Measurements from ENCODE around the gene TRPM2.

Gene TRPM2

GRCh38 chr21:44377201-44377921 lies 23.9 kb downstream of the TRPM2 start:
- DNase-seq, result no peak

DNA sequence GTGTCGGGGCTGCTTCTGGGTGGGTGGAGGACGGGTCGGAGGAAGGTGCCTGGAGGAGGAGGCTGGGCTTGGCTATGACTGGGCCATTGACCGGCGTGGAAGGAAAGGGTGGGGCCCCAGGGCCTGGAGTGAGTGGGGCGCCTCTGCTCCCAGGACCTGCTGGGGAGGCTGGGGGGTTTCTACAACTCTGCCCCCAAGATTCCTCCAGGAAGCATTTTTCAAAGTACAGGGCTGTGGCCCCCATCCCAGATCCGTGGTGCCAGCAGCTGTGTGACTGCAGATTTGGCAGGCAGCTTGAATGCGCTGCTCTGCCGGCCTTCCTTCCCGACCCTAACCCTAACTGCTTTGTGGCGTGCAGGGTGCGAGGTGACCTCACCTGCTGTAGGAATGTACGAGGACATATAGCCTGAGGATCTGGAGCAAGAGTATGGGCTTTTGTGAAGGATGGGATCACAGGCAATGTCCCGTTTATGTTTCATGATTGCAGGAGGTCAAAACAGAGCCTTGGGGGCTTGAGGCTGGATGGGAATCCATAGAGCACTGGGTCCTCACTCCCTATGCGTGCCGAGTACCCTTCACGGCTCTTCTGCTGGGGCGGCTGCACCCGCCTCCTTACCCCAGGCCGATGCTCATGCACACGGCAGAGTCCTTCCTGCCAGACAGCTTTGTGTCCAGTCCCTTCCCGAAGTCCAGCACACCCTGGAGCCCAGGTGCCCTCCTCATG lies 24.7 kb downstream of the TRPM2 start:
- no peak for DNase-seq

- DNase-seq, result no peak
Measured at GRCh38 chr21:44378646-44379514, 25.5 kb downstream of the TRPM2 start.

DNA sequence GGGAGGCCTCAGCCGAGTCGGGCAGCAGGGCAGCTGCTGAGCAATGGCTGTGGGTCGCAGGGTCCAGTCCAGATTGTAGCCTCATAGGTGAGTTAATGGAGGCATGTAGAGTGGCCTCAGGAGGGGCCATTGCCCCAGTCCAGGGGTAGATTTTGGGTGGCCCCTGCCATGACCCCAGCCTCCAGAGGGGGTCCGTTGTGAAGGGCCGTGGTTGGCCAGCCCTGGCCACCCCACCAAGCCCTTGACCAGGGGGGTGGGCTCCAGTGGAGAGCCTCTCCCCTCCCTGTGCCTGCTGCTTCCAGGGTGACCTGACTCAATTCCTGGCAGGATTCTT lies 26.1 kb downstream of the TRPM2 start:
- no peak for DNase-seq

DNA sequence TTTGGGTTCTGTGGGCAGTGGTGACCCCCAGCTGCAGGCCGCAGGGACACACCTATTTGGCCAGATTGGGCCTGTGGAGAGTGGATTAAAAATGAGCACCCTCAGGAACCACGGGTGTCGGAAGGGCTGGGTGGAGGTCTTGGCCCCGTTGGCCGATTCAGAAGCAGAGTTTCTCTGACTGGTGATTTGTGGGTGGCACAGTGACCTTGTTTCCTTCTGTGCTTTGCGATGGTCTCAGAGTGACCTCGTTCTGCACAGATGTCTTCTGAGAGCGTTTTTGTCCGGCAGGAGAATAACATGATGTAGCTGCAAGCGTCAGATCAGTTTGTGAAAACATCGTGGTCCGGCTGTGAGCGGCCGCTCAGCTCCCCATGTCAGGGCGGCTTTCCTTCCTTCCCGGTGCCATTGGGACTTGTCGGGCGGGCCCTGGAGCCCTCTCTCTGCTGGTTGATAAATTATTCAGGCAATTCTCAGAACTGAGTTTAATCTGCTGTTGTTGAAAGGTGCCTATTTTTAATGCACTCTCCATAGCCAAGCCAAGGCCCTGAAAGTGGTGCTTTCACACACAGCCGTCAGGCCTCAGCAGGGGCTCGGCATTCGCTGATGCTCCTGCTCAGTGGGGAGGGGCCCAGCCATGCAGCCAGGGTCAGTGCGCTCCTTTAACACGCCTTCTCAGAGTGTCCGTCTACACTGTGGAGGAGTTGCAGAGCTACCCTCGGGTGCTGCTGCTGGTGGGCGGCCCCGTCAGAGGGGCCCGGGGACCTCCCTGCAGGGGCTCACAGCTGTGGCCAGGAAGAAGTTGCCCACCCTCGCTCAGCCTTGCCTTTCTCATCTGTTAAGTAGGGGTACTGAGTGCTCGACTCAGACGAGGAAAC lies 26.8 kb downstream of the TRPM2 start:
- peak; percentile 11 for DNase-seq

GRCh38 chr21:44380876-44381275 lies 27.5 kb downstream of the TRPM2 start:
- DNase-seq, result no peak

DNA sequence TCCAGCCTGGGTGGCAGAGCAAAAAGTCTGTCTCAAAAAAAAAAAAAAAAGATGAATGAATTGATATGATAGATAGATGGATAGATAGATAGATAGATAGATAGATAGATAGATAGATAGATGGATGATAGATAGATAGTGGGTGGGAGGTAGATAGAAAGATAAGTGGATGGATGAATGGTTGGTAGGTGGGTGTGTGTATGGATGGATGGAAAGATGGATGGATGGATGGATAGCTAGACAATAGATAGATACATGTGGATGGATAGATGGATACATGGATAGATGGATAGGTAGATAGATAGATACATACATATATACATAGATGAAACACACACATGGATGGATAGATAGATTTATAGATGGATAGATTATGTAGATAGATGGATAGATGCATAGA lies 28.5 kb downstream of the TRPM2 start:
- no peak for DNase-seq

- no peak for DNase-seq
Measured at GRCh38 chr21:44382536-44382935, 29.1 kb downstream of the TRPM2 start.

DNA sequence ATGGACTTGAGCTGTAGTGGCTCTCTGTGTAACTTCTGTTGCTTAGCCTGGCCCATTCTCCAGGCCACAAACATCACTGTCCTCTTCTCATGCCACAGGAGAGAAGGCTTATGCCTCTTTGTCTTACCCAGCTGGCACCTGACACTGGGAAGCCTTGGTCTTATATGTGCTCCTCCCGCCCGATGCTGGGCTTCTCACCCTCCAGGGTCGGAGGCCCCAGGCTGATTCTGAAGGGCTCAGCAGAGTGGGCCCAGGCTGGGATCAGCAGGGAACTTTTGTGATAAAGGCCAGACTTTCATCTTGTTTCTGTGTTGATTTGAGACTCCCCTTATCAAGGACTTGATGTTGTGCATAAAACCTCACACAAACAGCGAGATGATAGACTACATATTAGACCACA lies 29.8 kb downstream of the TRPM2 start:
- DNase-seq, result no peak

GRCh38 chr21:44384968-44385367 lies 31.5 kb downstream of the TRPM2 start:
- DNase-seq, result no peak

DNA sequence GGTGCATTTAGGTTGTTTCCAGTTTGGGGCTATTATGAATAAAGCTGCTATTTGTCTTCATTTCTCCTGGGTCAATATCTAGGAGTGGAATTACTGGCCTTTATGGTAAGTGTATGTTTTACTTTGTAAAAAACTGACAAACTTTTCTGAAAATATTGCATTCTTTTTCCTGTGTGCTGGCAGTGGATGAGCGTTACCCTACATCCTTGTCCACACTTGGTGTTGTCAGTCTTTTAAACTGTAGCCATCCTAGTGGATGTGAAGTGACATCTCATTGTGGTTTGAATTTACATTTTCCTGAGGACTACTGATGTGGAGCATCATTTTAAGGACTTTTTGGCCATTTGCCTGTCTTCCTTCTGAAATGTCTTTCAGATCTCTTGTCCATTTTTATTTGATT lies 35.9 kb downstream of the TRPM2 start:
- DNase-seq, result no peak

DNA sequence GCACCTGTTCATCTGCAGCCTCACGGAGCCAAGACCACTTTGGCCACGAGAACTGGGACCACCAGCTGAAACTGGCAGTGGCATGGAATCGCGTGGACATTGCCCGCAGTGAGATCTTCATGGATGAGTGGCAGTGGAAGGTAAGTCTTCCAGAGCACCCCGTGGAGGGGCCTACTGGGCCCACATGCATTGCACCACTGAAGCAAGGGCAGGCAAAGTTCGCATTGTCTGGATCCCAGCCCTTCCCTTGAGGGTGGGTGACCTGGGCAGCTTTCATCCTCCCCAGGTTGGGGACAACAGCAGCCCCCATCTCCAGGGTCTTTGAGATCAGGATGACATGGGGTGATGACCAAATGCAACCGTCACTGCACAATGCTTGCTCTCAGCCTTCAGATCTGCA lies 37.5 kb downstream of the TRPM2 start:
- DNase-seq, result no peak

GRCh38 chr21:44391345-44392091 lies 38.1 kb downstream of the TRPM2 start:
- no peak for DNase-seq

- DNase-seq, result no peak
Measured at GRCh38 chr21:44392185-44392584, 38.8 kb downstream of the TRPM2 start.

DNA sequence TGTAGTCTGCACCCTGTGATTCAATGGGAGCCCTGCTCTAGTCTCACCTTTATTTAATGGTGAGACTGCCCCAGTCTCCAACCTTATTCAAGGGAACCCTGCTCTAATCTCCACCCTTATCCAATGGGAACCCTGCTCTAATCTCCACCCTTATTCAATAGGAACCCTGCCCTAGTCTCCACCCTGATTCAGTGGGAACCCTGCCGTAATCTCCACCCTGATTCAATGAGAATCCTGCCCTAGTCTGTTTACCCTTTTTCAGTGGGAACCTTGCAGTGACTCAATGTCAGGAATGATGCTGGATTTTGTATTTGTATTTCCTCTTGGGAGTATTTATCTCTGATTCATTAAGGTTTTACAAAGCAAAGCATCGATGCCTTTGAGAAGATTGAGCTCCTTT lies 39.5 kb downstream of the TRPM2 start:
- DNase-seq, result no peak

GRCh38 chr21:44394733-44395132 lies 41.3 kb downstream of the TRPM2 start:
- no peak for DNase-seq

GRCh38 chr21:44395260-44395659 lies 41.8 kb downstream of the TRPM2 start:
- DNase-seq, result no peak

- peak; percentile 5 for DNase-seq
Measured at GRCh38 chr21:44396803-44397202, 43.4 kb downstream of the TRPM2 start.

GRCh38 chr21:44397431-44398031 lies 44.1 kb downstream of the TRPM2 start:
- DNase-seq, result no peak

GRCh38 chr21:44398499-44398898 lies 45.1 kb downstream of the TRPM2 start:
- no peak for DNase-seq

- DNase-seq, result no peak
Measured at GRCh38 chr21:44399151-44399954, 45.9 kb downstream of the TRPM2 start.
